ENCODE data around the gene ANKRD33B.

GRCh38 chr5:10620346-10620745, 56.5 kb downstream of the ANKRD33B start:
- TF ChIP-seq POLR2A (IDR thresholded peaks at IDR 0.05), result no peak
- TF ChIP-seq, protein P1, sequence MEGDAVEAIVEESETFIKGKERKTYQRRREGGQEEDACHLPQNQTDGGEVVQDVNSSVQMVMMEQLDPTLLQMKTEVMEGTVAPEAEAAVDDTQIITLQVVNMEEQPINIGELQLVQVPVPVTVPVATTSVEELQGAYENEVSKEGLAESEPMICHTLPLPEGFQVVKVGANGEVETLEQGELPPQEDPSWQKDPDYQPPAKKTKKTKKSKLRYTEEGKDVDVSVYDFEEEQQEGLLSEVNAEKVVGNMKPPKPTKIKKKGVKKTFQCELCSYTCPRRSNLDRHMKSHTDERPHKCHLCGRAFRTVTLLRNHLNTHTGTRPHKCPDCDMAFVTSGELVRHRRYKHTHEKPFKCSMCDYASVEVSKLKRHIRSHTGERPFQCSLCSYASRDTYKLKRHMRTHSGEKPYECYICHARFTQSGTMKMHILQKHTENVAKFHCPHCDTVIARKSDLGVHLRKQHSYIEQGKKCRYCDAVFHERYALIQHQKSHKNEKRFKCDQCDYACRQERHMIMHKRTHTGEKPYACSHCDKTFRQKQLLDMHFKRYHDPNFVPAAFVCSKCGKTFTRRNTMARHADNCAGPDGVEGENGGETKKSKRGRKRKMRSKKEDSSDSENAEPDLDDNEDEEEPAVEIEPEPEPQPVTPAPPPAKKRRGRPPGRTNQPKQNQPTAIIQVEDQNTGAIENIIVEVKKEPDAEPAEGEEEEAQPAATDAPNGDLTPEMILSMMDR (IDR thresholded peaks at IDR 0.05), result no peak

Data from heart left ventricle (tissue), 13 donors.